CD4-positive, CD25-positive, alpha-beta regulatory T cell (primary cell): ENCODE data around the gene REG1A. TPM values are rescaled to one million over a fixed set of nuclear protein-coding genes. Genes with fewer than 3 reads are reported as not detected.

Experiments
- ATAC-seq, 2 donors: fragments of 150-1000 bp; cut with Tn5 transposase; one replicate each; pipeline ENCODE4 v1.10.0; 2021; ENCODE audit warnings: low read depth in 2 of 2, moderate number of reproducible peaks in 2 of 2, moderate library complexity in 1 of 2
- DNase-seq, 3 donors: peaks; one replicate each; pipeline versions ENCODE4 v3.0.0 to v3.0.0-alpha.2; 2012 to 2022; ENCODE audit warnings: mixed read lengths in 1 of 3
- H3K27ac ChIP-seq: one replicate; pipeline ENCODE4 v1.7.0; 2013; ENCODE audit warnings: mild to moderate bottlenecking, low read length; ENCODE audit not compliant: insufficient read depth, poor library complexity, severe bottlenecking
- H3K27me3 ChIP-seq: one replicate; pipeline ENCODE4 v1.7.0; 2013; ENCODE audit warnings: low read length; ENCODE audit not compliant: control insufficient read depth, insufficient read depth
- H3K36me3 ChIP-seq: one replicate; pipeline ENCODE4 v1.7.0; 2013; ENCODE audit warnings: mild to moderate bottlenecking, low read length, moderate library complexity; ENCODE audit not compliant: control insufficient read depth, insufficient read depth
- H3K4me1 ChIP-seq: 2 replicates; pipeline ENCODE4 v1.7.0; 2013; ENCODE audit warnings: mild to moderate bottlenecking, low read length; ENCODE audit not compliant: insufficient read depth, control insufficient read depth, poor library complexity, severe bottlenecking
- H3K4me3 ChIP-seq: one replicate; pipeline ENCODE4 v1.7.0; 2013; ENCODE audit warnings: low read depth, mild to moderate bottlenecking, low read length, moderate library complexity
- H3K9me3 ChIP-seq, 2 experiments: 1 replicate in 1 of 2; 2 replicates in 1 of 2; pipeline ENCODE4 v1.7.0; 2013; ENCODE audit warnings: low read length in 2 of 2, mild to moderate bottlenecking in 1 of 2, moderate library complexity in 1 of 2; ENCODE audit not compliant: control insufficient read depth in 2 of 2
- H3K27ac Mint-ChIP-seq, 3 donors: one replicate each; pipeline ENCODE4 v1.8.0; 2020 to 2022; ENCODE audit warnings: mild to moderate bottlenecking in 3 of 3, mixed read lengths in 3 of 3, moderate library complexity in 2 of 3
- H3K27me3 Mint-ChIP-seq: one replicate; pipeline ENCODE4 v1.8.0; 2022; ENCODE audit warnings: mild to moderate bottlenecking, mixed read lengths
- H3K36me3 Mint-ChIP-seq: one replicate; pipeline ENCODE4 v1.8.0; 2020; ENCODE audit warnings: mixed read lengths
- H3K4me1 Mint-ChIP-seq, 4 donors: one replicate each; pipeline ENCODE4 v1.8.0; 2020 to 2022; ENCODE audit warnings: mixed read lengths in 4 of 4, mild to moderate bottlenecking in 1 of 4
- H3K4me3 Mint-ChIP-seq, 4 donors: one replicate each; pipeline ENCODE4 v1.8.0; 2020 to 2022; ENCODE audit warnings: mild to moderate bottlenecking in 4 of 4, mixed read lengths in 4 of 4, moderate library complexity in 3 of 4
- H3K9me3 Mint-ChIP-seq, 7 donors: one replicate each; pipeline ENCODE4 v1.8.0; 2020 to 2022; ENCODE audit warnings: mixed read lengths in 7 of 7, mild to moderate bottlenecking in 3 of 7, moderate library complexity in 2 of 7
- polyA plus RNA-seq, 4 donors: library from polyadenylated mRNA; unstranded; fragments of 300-500 nt; fragmentation: Illumina TruSeq; gene quantifications; one replicate each; pipeline ENCODE4 v1.2.3, GENCODE V29; 2021
- total RNA-seq: library from RNA; stranded (reverse); gene quantifications from one replicate; pipeline ENCODE4 v1.2.3, GENCODE V29; 2022

The REG1A gene
- not detected for total RNA-seq
- not detected for polyA plus RNA-seq

GRCh38 chr2:79120194-79120713 is at the start of gene REG1A:
Gene REG1A (plus strand): TSS chr2:79120488. CDS start chr2:79120862, 374 bp downstream.
- H3K27ac Mint-ChIP-seq = no peak within 1 kb of the TSS
- H3K27me3 Mint-ChIP-seq = no peaks in the 10 kb centered on the region

GRCh38 chr2:79071078-79071477 is 49.2 kb upstream of the REG1A start:
- H3K27ac ChIP-seq = no peak overlapping the region
- no peaks in the 10 kb centered on the region for H3K9me3 ChIP-seq
- Mint-ChIP-seq H3K27ac (no peak overlapping the region), H3K36me3 (no peaks in the 10 kb centered on the region), H3K4me3 (no peak overlapping the region), H3K9me3 (peaks cover 0 to 24% (median 12%) of the 10 kb centered on the region in 7 donors), H3K4me1 (no peaks in the 10 kb centered on the region), H3K27me3 (no peaks in the 10 kb centered on the region)
- no peak overlapping the region for H3K4me3 ChIP-seq
- H3K4me1 ChIP-seq = no peaks in the 10 kb centered on the region
- H3K36me3 ChIP-seq = no peaks in the 10 kb centered on the region
- DNase-seq = no peak
- ATAC-seq = no peak
- H3K27me3 ChIP-seq = no peaks in the 10 kb centered on the region

More at GRCh38 chr2:79120194-79120713, at the start of gene REG1A:
- no peaks in the 10 kb centered on the region for H3K36me3 Mint-ChIP-seq
- H3K4me3 Mint-ChIP-seq = no peak within 1 kb of the TSS
- H3K36me3 ChIP-seq = no peaks in the 10 kb centered on the region
- H3K4me1 Mint-ChIP-seq = no peaks in the 10 kb centered on the region
- no peak within 1 kb of the TSS for H3K4me3 ChIP-seq
- H3K9me3 Mint-ChIP-seq = peaks cover 0 to 33% (median 6%) of the 10 kb centered on the region in 7 donors
- H3K27me3 ChIP-seq = no peaks in the 10 kb centered on the region
- ATAC-seq = no peak
- no peaks in the 10 kb centered on the region for H3K9me3 ChIP-seq
- H3K4me1 ChIP-seq = no peaks in the 10 kb centered on the region
- no peak for DNase-seq
- H3K27ac ChIP-seq = no peak within 1 kb of the TSS

- no peak for DNase-seq
- H3K36me3 ChIP-seq = no peaks in the 10 kb centered on the region
- Mint-ChIP-seq H3K27me3 (no peaks in the 10 kb centered on the region), H3K27ac (no peak overlapping the region), H3K9me3 (peaks cover 0 to 29% (median 14%) of the 10 kb centered on the region in 7 donors), H3K36me3 (no peaks in the 10 kb centered on the region), H3K4me1 (no peaks in the 10 kb centered on the region), H3K4me3 (no peak overlapping the region)
- no peak overlapping the region for H3K4me3 ChIP-seq
- ATAC-seq = no peak
- no peak overlapping the region for H3K27ac ChIP-seq
- peaks cover 3 to 7% of the 10 kb centered on the region in 2 experiments for H3K9me3 ChIP-seq
- no peaks in the 10 kb centered on the region for H3K27me3 ChIP-seq
- no peaks in the 10 kb centered on the region for H3K4me1 ChIP-seq
Measured at GRCh38 chr2:79082987-79083386, 37.3 kb upstream of the REG1A start.

- Mint-ChIP-seq H3K4me3 (no peak overlapping the region), H3K9me3 (peaks cover 0 to 32% (median 10%) of the 10 kb centered on the region in 7 donors), H3K27ac (no peak overlapping the region), H3K27me3 (no peaks in the 10 kb centered on the region), H3K36me3 (no peaks in the 10 kb centered on the region), H3K4me1 (no peaks in the 10 kb centered on the region)
- Histone ChIP-seq H3K36me3 (no peaks in the 10 kb centered on the region), H3K27ac (no peak overlapping the region), H3K9me3 (peaks cover 3 to 7% of the 10 kb centered on the region in 2 experiments), H3K27me3 (no peaks in the 10 kb centered on the region), H3K4me1 (no peaks in the 10 kb centered on the region), H3K4me3 (no peak overlapping the region)
- no peak for ATAC-seq
- no peak for DNase-seq
Measured at GRCh38 chr2:79083597-79084251, 36.6 kb upstream of the REG1A start.

GRCh38 chr2:79084495-79085135 is 35.7 kb upstream of the REG1A start:
- no peaks in the 10 kb centered on the region for H3K4me1 ChIP-seq
- H3K27ac ChIP-seq = no peak overlapping the region
- no peak for DNase-seq
- Mint-ChIP-seq H3K4me1 (no peaks in the 10 kb centered on the region), H3K27me3 (no peaks in the 10 kb centered on the region), H3K9me3 (peaks cover 0 to 31% (median 9%) of the 10 kb centered on the region in 7 donors), H3K36me3 (no peaks in the 10 kb centered on the region), H3K4me3 (no peak overlapping the region), H3K27ac (no peak overlapping the region)
- no peaks in the 10 kb centered on the region for H3K27me3 ChIP-seq
- no peaks in the 10 kb centered on the region for H3K36me3 ChIP-seq
- peaks cover 3 to 7% of the 10 kb centered on the region in 2 experiments for H3K9me3 ChIP-seq
- no peak overlapping the region for H3K4me3 ChIP-seq
- no peak for ATAC-seq

- Mint-ChIP-seq H3K36me3 (no peaks in the 10 kb centered on the region), H3K27me3 (no peaks in the 10 kb centered on the region), H3K9me3 (peaks cover 0 to 29% (median 8%) of the 10 kb centered on the region in 7 donors), H3K4me1 (no peaks in the 10 kb centered on the region), H3K27ac (no peak overlapping the region), H3K4me3 (no peak overlapping the region)
- no peak overlapping the region for H3K27ac ChIP-seq
- no peaks in the 10 kb centered on the region for H3K27me3 ChIP-seq
- H3K36me3 ChIP-seq = no peaks in the 10 kb centered on the region
- no peak for ATAC-seq
- no peak for DNase-seq
- no peak overlapping the region for H3K4me3 ChIP-seq
- H3K9me3 ChIP-seq = peaks cover 3 to 7% of the 10 kb centered on the region in 2 experiments
- no peaks in the 10 kb centered on the region for H3K4me1 ChIP-seq
Measured at GRCh38 chr2:79085382-79085781, 34.9 kb upstream of the REG1A start.

GRCh38 chr2:79086255-79086654 is 34.0 kb upstream of the REG1A start:
- H3K27me3 Mint-ChIP-seq = no peaks in the 10 kb centered on the region
- peaks cover 0 to 26% (median 4%) of the 10 kb centered on the region in 7 donors for H3K9me3 Mint-ChIP-seq
- no peak for ATAC-seq
- Histone ChIP-seq H3K36me3 (no peaks in the 10 kb centered on the region), H3K9me3 (peaks cover 3 to 7% of the 10 kb centered on the region in 2 experiments), H3K4me3 (no peak overlapping the region), H3K27ac (no peak overlapping the region), H3K4me1 (no peaks in the 10 kb centered on the region), H3K27me3 (no peaks in the 10 kb centered on the region)
- no peak overlapping the region for H3K4me3 Mint-ChIP-seq
- DNase-seq = no peak
- no peak overlapping the region for H3K27ac Mint-ChIP-seq
- H3K36me3 Mint-ChIP-seq = no peaks in the 10 kb centered on the region
- H3K4me1 Mint-ChIP-seq = no peaks in the 10 kb centered on the region
